OCI-LY7 (cell line): Measurements from ENCODE around the gene RNASEH2A.

Source experiments
- CTCF ChIP-seq: fragments of 200-600 bp; sonication (generic); conservative IDR thresholded peaks from 2 replicates; pipeline ENCODE4 v1.5.1; 2014; ENCODE audit warnings: mild to moderate bottlenecking, antibody characterized with exemption, low read length, moderate library complexity, mixed read lengths
- EZH2phosphoT487 ChIP-seq: fragments of 200-600 bp; sonication (generic); IDR thresholded peaks from 2 replicates; pipeline ENCODE4 v1.6.1; 2018; ENCODE audit warnings: low read depth, borderline replicate concordance, mild to moderate bottlenecking, mixed run types, antibody characterized with exemption, low read length, moderate library complexity, mixed read lengths

GRCh38 chr19:12843999-12844732 is 37.8 kb downstream of the RNASEH2A start:
- no peak for TF ChIP-seq CTCF
- TF ChIP-seq EZH2phosphoT487 = no peak
